Left ventricle myocardium inferior (tissue), 1 donor: ENCODE results near the gene MTUS2. TPM values are rescaled to one million over a fixed set of nuclear protein-coding genes. Genes with fewer than 3 reads are reported as not detected.

Source experiments
- DNase-seq: peaks from one replicate; pipeline ENCODE4 v3.0.0-alpha.2; 2020
- H3K27ac ChIP-seq: fragments of 200-600 bp; replicated peaks from 2 replicates; pipeline ENCODE4 v1.8.0; 2021
- H3K27me3 ChIP-seq: fragments of 200-600 bp; 2 replicates; pipeline ENCODE4 v1.8.0; 2021; ENCODE audit warnings: low read depth
- H3K36me3 ChIP-seq: fragments of 200-600 bp; 2 replicates; pipeline ENCODE4 v1.8.0; 2021
- H3K4me1 ChIP-seq: fragments of 200-600 bp; 2 replicates; pipeline ENCODE4 v1.8.0; 2021
- H3K4me3 ChIP-seq: fragments of 200-600 bp; 2 replicates; pipeline ENCODE4 v1.8.0; 2021; ENCODE audit warnings: mild to moderate bottlenecking, moderate library complexity
- H3K9me3 ChIP-seq: fragments of 200-600 bp; replicated peaks from 2 replicates; pipeline ENCODE4 v1.8.0; 2021
- CTCF ChIP-seq: fragments of 200-600 bp; IDR thresholded peaks from 2 replicates; pipeline ENCODE4 v1.8.0; 2021; ENCODE audit warnings: antibody characterized with exemption, mild to moderate bottlenecking, borderline replicate concordance
- intact Hi-C: fragments of 100-400 bp; cut with micrococcal nuclease; formaldehyde crosslinking; loops from one replicate; pipeline ENCODE4 v1.11.0; 2022
- total RNA-seq: library from RNA; stranded (reverse); fragmentation: NEBNext Ultra II Directional; extraction: Animal tissue kit (Norgen Biotek cat#: 25700); gene quantifications from one replicate; pipeline ENCODE4 v1.2.1, GENCODE V29; 2021
- donor health status: DM: no; HTN: yes; CAD: no; lungs with severe emphysema.

MTUS2 gene
- total RNA-seq, 1 donor from 2014 or later, result 101 TPM

- H3K4me1 ChIP-seq, result peaks cover 13% of the 10 kb centered on the region
- H3K27me3 ChIP-seq, result peaks cover 44% of the 10 kb centered on the region
- peaks cover 7% of the 10 kb centered on the region for H3K9me3 ChIP-seq
- intact Hi-C loops, result no loop called here
- DNase-seq, result no peak
- no peak for TF ChIP-seq CTCF
- no peaks in the 10 kb centered on the region for H3K36me3 ChIP-seq
- H3K4me3 ChIP-seq, result no peak overlapping the region
- H3K27ac ChIP-seq, result no peak overlapping the region
Measured at GRCh38 chr13:28822801-28823200, 2.7 kb downstream of the MTUS2 start.

- peaks cover 32% of the 10 kb centered on the region for H3K9me3 ChIP-seq
- H3K36me3 ChIP-seq, result no peaks in the 10 kb centered on the region
- peaks cover 11% of the 10 kb centered on the region for H3K4me1 ChIP-seq
- H3K4me3 ChIP-seq, result no peak overlapping the region
- intact Hi-C loops, result no loop called here
- H3K27ac ChIP-seq, result no peak overlapping the region
- peaks cover 25% of the 10 kb centered on the region for H3K27me3 ChIP-seq
- DNase-seq, result no peak
- TF ChIP-seq CTCF, result no peak
Measured at GRCh38 chr13:28825379-28825778, 5.2 kb downstream of the MTUS2 start.

GRCh38 chr13:28826368-28826767, 6.2 kb downstream of the MTUS2 start:
- Histone ChIP-seq H3K4me3 (no peak overlapping the region), H3K4me1 (peaks cover 2% of the 10 kb centered on the region), H3K36me3 (no peaks in the 10 kb centered on the region), H3K27ac (no peak overlapping the region), H3K27me3 (peaks cover 15% of the 10 kb centered on the region), H3K9me3 (peaks cover 42% of the 10 kb centered on the region)
- intact Hi-C loops, result no loop called here
- no peak for DNase-seq
- TF ChIP-seq CTCF, result no peak

- intact Hi-C loops, result no loop called here
- H3K27ac ChIP-seq, result no peak overlapping the region
- TF ChIP-seq CTCF, result no peak
- H3K36me3 ChIP-seq, result no peaks in the 10 kb centered on the region
- H3K27me3 ChIP-seq, result no peaks in the 10 kb centered on the region
- DNase-seq, result no peak
- H3K9me3 ChIP-seq, result peaks cover 49% of the 10 kb centered on the region
- H3K4me3 ChIP-seq, result no peak overlapping the region
- no peaks in the 10 kb centered on the region for H3K4me1 ChIP-seq
Measured at GRCh38 chr13:28830580-28830979, 10.4 kb downstream of the MTUS2 start.

GRCh38 chr13:28831117-28831516, 11.0 kb downstream of the MTUS2 start:
- H3K27me3 ChIP-seq, result no peaks in the 10 kb centered on the region

More at GRCh38 chr13:28831117-28831516, 11.0 kb downstream of the MTUS2 start:
- Histone ChIP-seq H3K36me3 (no peaks in the 10 kb centered on the region), H3K4me1 (no peaks in the 10 kb centered on the region), H3K27ac (no peak overlapping the region), H3K9me3 (peaks cover 49% of the 10 kb centered on the region), H3K4me3 (no peak overlapping the region)
- intact Hi-C loops, result no loop called here
- TF ChIP-seq CTCF, result no peak
- no peak for DNase-seq
